IMR-90 (cell line): ENCODE measurements around the gene MINK1. TPM values are rescaled to one million over a fixed set of nuclear protein-coding genes. Genes with fewer than 3 reads are reported as not detected.

ENCODE experiments used
- ATAC-seq: fragments of 200-7000 bp; cut with Tn5 transposase; 2 replicates; pipeline ENCODE4 v1.9.1; 2020; ENCODE audit warnings: low read depth, mild to moderate bottlenecking, moderate library complexity
- BruUV-seq: library from RNA; stranded (reverse); fragments of 400-500 nt; replicated peaks from 2 replicates; lab custom pipeline; 2021; lab: Mats Ljungman, UMichigan
- CTCF ChIA-PET: fragments of 300-600 bp; formaldehyde crosslinking; extraction: SDS; loops from one replicate; lab custom pipeline; 2021; ENCODE audit warnings: antibody characterized with exemption; lab: Yijun Ruan, JAX
- POLR2A ChIA-PET: fragments of 300-600 bp; sonication (Branson Sonifier 250); formaldehyde crosslinking; loops from one replicate; lab custom pipeline; 2022; ENCODE audit warnings: antibody characterized with exemption; ENCODE audit not compliant: unreplicated experiment; lab: Charles Lee
- DNase-seq: peaks from one replicate; pipeline ENCODE4 v3.0.0; 2013
- H2AFZ ChIP-seq: replicated peaks from 2 replicates; pipeline ENCODE3; 2013; ENCODE audit warnings: low read length, mild to moderate bottlenecking; ENCODE audit not compliant: poor library complexity
- H2AK5ac ChIP-seq: 2 replicates; pipeline ENCODE4 v1.6.1; 2013; ENCODE audit warnings: low read depth, low read length, inconsistent platforms
- H2AK9ac ChIP-seq: replicated peaks from 2 replicates; pipeline ENCODE3; 2013; ENCODE audit warnings: mild to moderate bottlenecking, low read depth, low read length, moderate library complexity; ENCODE audit not compliant: poor library complexity
- H2BK120ac ChIP-seq: 2 replicates; pipeline ENCODE4 v1.6.1; 2013; ENCODE audit warnings: low read depth, low read length, inconsistent platforms
- H2BK15ac ChIP-seq: 3 replicates; pipeline ENCODE4 v1.6.1; 2013; ENCODE audit warnings: low read depth, low read length, inconsistent platforms
- H2BK20ac ChIP-seq: 2 replicates; pipeline ENCODE4 v1.6.1; 2013; ENCODE audit warnings: low read depth, mild to moderate bottlenecking, inconsistent platforms, low read length, moderate library complexity
- H2BK5ac ChIP-seq: 2 replicates; pipeline ENCODE4 v1.6.1; 2013; ENCODE audit warnings: mild to moderate bottlenecking, low read depth, low read length, inconsistent platforms; ENCODE audit not compliant: poor library complexity, severe bottlenecking
- H3K14ac ChIP-seq: replicated peaks from 2 replicates; pipeline ENCODE4 v1.6.1; 2013; ENCODE audit warnings: low read depth, low read length, inconsistent platforms
- H3K18ac ChIP-seq: 2 replicates; pipeline ENCODE4 v1.6.1; 2013; ENCODE audit warnings: low read depth, low read length, control low read depth
- H3K23ac ChIP-seq: 2 replicates; pipeline ENCODE4 v1.6.1; 2013; ENCODE audit warnings: low read depth, low read length, inconsistent platforms
- H3K27ac ChIP-seq: 2 replicates; pipeline ENCODE4 v1.5.1; 2013; ENCODE audit warnings: mild to moderate bottlenecking, control low read depth, low read length; ENCODE audit not compliant: insufficient read depth
- H3K27me3 ChIP-seq: 2 replicates; pipeline ENCODE4 v1.6.1; 2013; ENCODE audit warnings: low read length; ENCODE audit not compliant: control insufficient read depth, insufficient read depth
- H3K36me3 ChIP-seq: 2 replicates; pipeline ENCODE4 v1.6.1; 2013; ENCODE audit warnings: low read length, mixed read lengths; ENCODE audit not compliant: control insufficient read depth, insufficient read depth
- H3K4ac ChIP-seq: 2 replicates; pipeline ENCODE4 v1.6.1; 2013; ENCODE audit warnings: low read depth, low read length, inconsistent platforms
- H3K4me1 ChIP-seq: 2 replicates; pipeline ENCODE4 v1.6.1; 2013; ENCODE audit warnings: low read length, mixed read lengths; ENCODE audit not compliant: control insufficient read depth, insufficient read depth
- H3K4me2 ChIP-seq: 2 replicates; pipeline ENCODE4 v1.6.1; 2013; ENCODE audit warnings: low read depth, mild to moderate bottlenecking, control low read depth, low read length, moderate library complexity
- H3K4me3 ChIP-seq: 2 replicates; pipeline ENCODE4 v1.5.1; 2013; ENCODE audit warnings: low read depth, mild to moderate bottlenecking, control low read depth, low read length, moderate library complexity; ENCODE audit not compliant: insufficient read depth
- H3K56ac ChIP-seq: 2 replicates; pipeline ENCODE4 v1.6.1; 2013; ENCODE audit warnings: low read length, inconsistent platforms; ENCODE audit not compliant: insufficient read depth; ENCODE audit errors: extremely low read depth
- H3K79me1 ChIP-seq, 2 experiments: 2 replicates each; pipeline ENCODE4 v1.6.1; 2013; ENCODE audit warnings: low read length in 2 of 2, inconsistent platforms in 1 of 2, low read depth in 1 of 2
- H3K9ac ChIP-seq: 2 replicates; pipeline ENCODE4 v1.6.1; 2013; ENCODE audit warnings: low read depth, low read length, control low read depth
- H3K9me1 ChIP-seq: 2 replicates; pipeline ENCODE4 v1.6.1; 2013; ENCODE audit warnings: low read length, inconsistent platforms; ENCODE audit not compliant: insufficient read depth
- H3K9me3 ChIP-seq: 2 replicates; pipeline ENCODE4 v1.6.1; 2013; ENCODE audit warnings: low read length; ENCODE audit not compliant: control insufficient read depth, insufficient read depth
- H4K20me1 ChIP-seq: 2 replicates; pipeline ENCODE4 v1.6.1; 2013; ENCODE audit warnings: low read length, inconsistent platforms; ENCODE audit not compliant: insufficient read depth
- H4K5ac ChIP-seq: 2 replicates; pipeline ENCODE4 v1.6.1; 2013; ENCODE audit warnings: mild to moderate bottlenecking, low read depth, low read length, control low read depth
- H4K8ac ChIP-seq, 2 experiments: 2 replicates each; pipeline ENCODE4 v1.6.1; 2013; ENCODE audit warnings: low read depth in 2 of 2, low read length in 2 of 2, control low read depth in 1 of 2, inconsistent platforms in 1 of 2
- H4K91ac ChIP-seq: 2 replicates; pipeline ENCODE4 v1.6.1; 2013; ENCODE audit warnings: low read depth, low read length, inconsistent platforms; ENCODE audit not compliant: insufficient read depth
- BHLHE40 ChIP-seq: fragments of 150-350 bp; IDR thresholded peaks from 2 replicates; pipeline ENCODE4 v1.6.1; 2016; ENCODE audit warnings: mild to moderate bottlenecking, low read depth, low read length
- CHD1 ChIP-seq: IDR thresholded peaks from 2 replicates; pipeline ENCODE4 v1.6.1; 2012; ENCODE audit warnings: low read depth, low read length, improper control_type of control experiment
- ELK1 ChIP-seq: fragments of 150-350 bp; IDR thresholded peaks from 2 replicates; pipeline ENCODE4 v1.6.1; 2016; ENCODE audit warnings: low read depth, mild to moderate bottlenecking, low read length, moderate library complexity, borderline replicate concordance
- FOS ChIP-seq: fragments of 150-350 bp; IDR thresholded peaks from 2 replicates; pipeline ENCODE4 v1.6.1; 2016; ENCODE audit warnings: low read depth, low read length
- MAZ ChIP-seq: IDR thresholded peaks from 2 replicates; pipeline ENCODE4 v1.6.1; 2012; ENCODE audit warnings: low read depth, mild to moderate bottlenecking, low read length, improper control_type of control experiment, moderate library complexity, borderline replicate concordance
- NFE2L2 ChIP-seq: fragments of 150-350 bp; IDR thresholded peaks from 2 replicates; pipeline ENCODE4 v1.6.1; 2016; ENCODE audit warnings: low read depth, mild to moderate bottlenecking, low read length
- POLR2A ChIP-seq: IDR thresholded peaks from 2 replicates; pipeline ENCODE4 v1.6.1; 2012; ENCODE audit warnings: mild to moderate bottlenecking, low read depth, low read length
- RCOR1 ChIP-seq: IDR thresholded peaks from 2 replicates; pipeline ENCODE4 v1.6.1; 2012; ENCODE audit warnings: mild to moderate bottlenecking, low read length, improper control_type of control experiment; ENCODE audit not compliant: insufficient replicate concordance
- RFX5 ChIP-seq: IDR thresholded peaks from 2 replicates; pipeline ENCODE4 v1.8.0; 2012; ENCODE audit warnings: low read depth, mild to moderate bottlenecking, low read length, moderate library complexity
- SMC3 ChIP-seq: fragments of 150-350 bp; IDR thresholded peaks from 2 replicates; pipeline ENCODE4 v1.6.1; 2016; ENCODE audit warnings: low read depth, mild to moderate bottlenecking, antibody characterized with exemption, low read length, moderate library complexity
- WGBS, 2 experiments: methylation state at CpG; one replicate each; pipeline versions ENCODE4 v1.1.5 to v1.1.7; 2013; ENCODE audit warnings: missing lambda C conversion rate in 2 of 2; ENCODE audit not compliant: insufficient read length in 1 of 2; ENCODE audit errors: extremely low coverage in 2 of 2; 5-methylcytosine and 5-hydroxymethylcytosine counted together
- dilution Hi-C: fragments of 300-500 bp; cut with HindIII; formaldehyde crosslinking; loops from one replicate; pipeline ENCODE4 v1.14.3; 2018; ENCODE audit warnings: low sequenced_read_pairs; ENCODE audit not compliant: unreplicated experiment
- in situ Hi-C: fragments of 300-500 bp; cut with MboI; formaldehyde crosslinking; loops from 3 replicates; pipeline ENCODE4 v1.14.3; 2019; ENCODE audit warnings: low sequenced_read_pairs, inconsistent platforms, mixed read lengths
- intact Hi-C: fragments of 100-400 bp; cut with micrococcal nuclease; formaldehyde crosslinking; loops from 2 replicates; pipeline ENCODE4 v1.10.0; 2022
- polyA plus RNA-seq, 3 experiments: library from polyadenylated mRNA; depleted of rRNA; stranded (reverse); fragments of >200 nt; gene quantifications; 2 replicates each; pipeline ENCODE4 v1.2.3, GENCODE V29; 2012; ENCODE audit warnings: low replicate concordance in 1 of 3
- total RNA-seq: library from RNA; depleted of rRNA; stranded (reverse); fragments of >200 nt; gene quantifications from 2 replicates; pipeline ENCODE4 v1.2.3, GENCODE V29; 2012
- TF ChIP-seq, protein P1 (sequence below): fragments of 150-350 bp; IDR thresholded peaks from 2 replicates; pipeline ENCODE4 v1.6.1; 2017; ENCODE audit warnings: mild to moderate bottlenecking, antibody characterized with exemption, low read length, low read depth

Gene MINK1
- total and polyA plus RNA-seq, 2 of the 4 experiments (the other 2 are of a cell fraction): 12.2 to 40.9 TPM

GRCh38 chr17:4892499-4893221 is 59.5 kb downstream of the MINK1 start:
- no peak overlapping the region for H3K27ac ChIP-seq
- no peaks in the 10 kb centered on the region for H3K9me1 ChIP-seq
- no peak for TF ChIP-seq FOS
- TF ChIP-seq, protein P1, sequence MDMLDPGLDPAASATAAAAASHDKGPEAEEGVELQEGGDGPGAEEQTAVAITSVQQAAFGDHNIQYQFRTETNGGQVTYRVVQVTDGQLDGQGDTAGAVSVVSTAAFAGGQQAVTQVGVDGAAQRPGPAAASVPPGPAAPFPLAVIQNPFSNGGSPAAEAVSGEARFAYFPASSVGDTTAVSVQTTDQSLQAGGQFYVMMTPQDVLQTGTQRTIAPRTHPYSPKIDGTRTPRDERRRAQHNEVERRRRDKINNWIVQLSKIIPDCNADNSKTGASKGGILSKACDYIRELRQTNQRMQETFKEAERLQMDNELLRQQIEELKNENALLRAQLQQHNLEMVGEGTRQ: no peak
- no peak for TF ChIP-seq MAZ
- TF ChIP-seq RFX5: no peak
- TF ChIP-seq ELK1: no peak
- TF ChIP-seq RCOR1: no peak
- TF ChIP-seq NFE2L2: no peak
- no peak for TF ChIP-seq CHD1
- no peak for TF ChIP-seq BHLHE40
- TF ChIP-seq SMC3: no peak
- TF ChIP-seq POLR2A: no peak
- no peak overlapping the region for H2BK20ac ChIP-seq
- H2BK15ac ChIP-seq: no peak overlapping the region
- no peak overlapping the region for H3K23ac ChIP-seq
- H3K27me3 ChIP-seq: no peaks in the 10 kb centered on the region
- no peak overlapping the region for H3K4me3 ChIP-seq
- no peak overlapping the region for H3K4me2 ChIP-seq
- H3K56ac ChIP-seq: no peak overlapping the region
- H3K9me3 ChIP-seq: no peaks in the 10 kb centered on the region
- intact Hi-C loops: no loop called here
- BruUV-seq: no TSS peak
- POLR2A ChIA-PET: no interaction called here
- H2BK5ac ChIP-seq: no peak overlapping the region
- CTCF ChIA-PET: no interaction called here
- no peaks in the 10 kb centered on the region for H3K79me1 ChIP-seq
- no peak overlapping the region for H2AK5ac ChIP-seq
- H3K4me1 ChIP-seq: no peaks in the 10 kb centered on the region
- no peak overlapping the region for H4K8ac ChIP-seq
- peaks cover 8% of the 10 kb centered on the region; the same call in 1 of the 2 replicates for H4K20me1 ChIP-seq
- dilution Hi-C loops: no loop called here
- no peak overlapping the region for H2BK120ac ChIP-seq
- DNase-seq (no peak), ATAC-seq (no peak)
- WGBS, 2 experiments: 100% methylated on average over 2 of the region's 23 CpGs; no CpG with 5 or more reads in 1 of the 2 experiments
- H2AK9ac ChIP-seq: no peak overlapping the region
- peaks cover 63% of the 10 kb centered on the region for H3K36me3 ChIP-seq
- no peak overlapping the region for H4K5ac ChIP-seq
- no peak overlapping the region for H3K9ac ChIP-seq
- no peak overlapping the region for H3K18ac ChIP-seq
- H4K91ac ChIP-seq: no peak overlapping the region
- in situ Hi-C loops: no loop called here
- H3K4ac ChIP-seq: no peak overlapping the region
- no peak overlapping the region for H3K14ac ChIP-seq
- H2AFZ ChIP-seq: no peak overlapping the region
